Measurements from ENCODE around the gene FAM32A. TPM values are rescaled to one million over a fixed set of nuclear protein-coding genes. Genes with fewer than 3 reads are reported as not detected.

Gene FAM32A
- total RNA-seq, 2 donors from 2014 or later, result 29.6 to 44.5 TPM

- H3K36me3 ChIP-seq (replicated peaks in 1 of 2; ENCODE audit: insufficient read depth in 1 of 2, low read depth in 2 of 2), result peaks cover 0 to 3% of the 10 kb centered on the region in 2 donors
- ATAC-seq (no peak), DNase-seq (no peak)
- peaks cover 24% of the 10 kb centered on the region for H3K4me1 ChIP-seq
- intact Hi-C loops (cut with DNase I), result no loop called here
- 80 to 86% methylated on average over 8 to 9 of the region's 9 CpGs for WGBS, 2 donors
- no peaks in the 10 kb centered on the region for H3K9me3 ChIP-seq
- no peak for TF ChIP-seq POLR2A (IDR thresholded peaks at IDR 0.05)
- TF ChIP-seq CTCF (IDR thresholded peaks at IDR 0.05), result no peak
- H3K27me3 ChIP-seq, result no peaks in the 10 kb centered on the region
- H3K4me3 ChIP-seq, result no peak overlapping the region
- no peak overlapping the region for H3K27ac ChIP-seq
Observed at GRCh38 chr19:16199275-16199932, 14.2 kb downstream of the FAM32A start.

GRCh38 chr19:16200038-16201010 lies 15.1 kb downstream of the FAM32A start:
- Histone ChIP-seq H3K9me3 (no peaks in the 10 kb centered on the region), H3K27me3 (no peaks in the 10 kb centered on the region), H3K4me3 (no peak overlapping the region), H3K36me3 (replicated peaks in 1 of 2; ENCODE audit: insufficient read depth in 1 of 2, low read depth in 2 of 2) (peaks cover 0 to 3% of the 10 kb centered on the region in 2 donors), H3K4me1 (peaks cover 24% of the 10 kb centered on the region), H3K27ac (no peak overlapping the region)
- ATAC-seq, result no peak
- TF ChIP-seq CTCF (IDR thresholded peaks at IDR 0.05) (no peak), POLR2A (IDR thresholded peaks at IDR 0.05) (no peak)
- intact Hi-C loops (cut with DNase I), result no loop called here
- DNase-seq, result no peak
- 81 to 91% methylated on average over 20 of the region's 20 CpGs for WGBS, 2 donors

GRCh38 chr19:16201011-16201391 lies 15.8 kb downstream of the FAM32A start:
- Histone ChIP-seq H3K9me3 (no peaks in the 10 kb centered on the region), H3K4me3 (no peak overlapping the region), H3K36me3 (replicated peaks in 1 of 2; ENCODE audit: insufficient read depth in 1 of 2, low read depth in 2 of 2) (peaks cover 0 to 3% of the 10 kb centered on the region in 2 donors), H3K27ac (no peak overlapping the region), H3K4me1 (peaks cover 24% of the 10 kb centered on the region), H3K27me3 (no peaks in the 10 kb centered on the region)
- no peak for TF ChIP-seq POLR2A (IDR thresholded peaks at IDR 0.05)
- TF ChIP-seq CTCF (IDR thresholded peaks at IDR 0.05), result no peak
- DNase-seq (no peak), ATAC-seq (no peak)
- intact Hi-C loops (cut with DNase I), result no loop called here
- WGBS, 2 donors, result 85 to 86% methylated on average over 4 of the region's 4 CpGs

GRCh38 chr19:16202320-16203255 lies 17.4 kb downstream of the FAM32A start:
- H3K9me3 ChIP-seq, result no peaks in the 10 kb centered on the region
- ATAC-seq, result no peak
- H3K27me3 ChIP-seq, result no peaks in the 10 kb centered on the region
- TF ChIP-seq POLR2A (IDR thresholded peaks at IDR 0.05), result no peak
- no peak for TF ChIP-seq CTCF (IDR thresholded peaks at IDR 0.05)
- peaks cover 0 to 3% of the 10 kb centered on the region in 2 donors for H3K36me3 ChIP-seq (replicated peaks in 1 of 2; ENCODE audit: insufficient read depth in 1 of 2, low read depth in 2 of 2)
- DNase-seq, result no peak
- 79 to 84% methylated on average over 21 to 22 of the region's 22 CpGs for WGBS, 2 donors
- intact Hi-C loops (cut with DNase I), result no loop called here
- no peak overlapping the region for H3K27ac ChIP-seq
- H3K4me3 ChIP-seq, result no peak overlapping the region
- peaks cover 13% of the 10 kb centered on the region for H3K4me1 ChIP-seq

Data from body of pancreas (tissue), 4 donors.